HEK293 (cell line): ENCODE data around the gene KCNK15.

Source experiments
- BCL11B ChIP-seq: fragments of 450-650 bp; formaldehyde crosslinking; IDR thresholded peaks from 2 replicates; pipeline ENCODE4 v1.5.1; 2016; ENCODE audit warnings: low read depth, missing biosample characterization, missing genetic modification characterization
- EGR2 ChIP-seq: fragments of 450-650 bp; formaldehyde crosslinking; IDR thresholded peaks from 2 replicates; pipeline ENCODE4 v1.5.1; 2016; ENCODE audit warnings: low read depth, missing biosample characterization, missing genetic modification characterization
- GLI2 ChIP-seq: fragments of 450-650 bp; formaldehyde crosslinking; IDR thresholded peaks from 2 replicates; pipeline ENCODE4; 2017; ENCODE audit warnings: missing biosample characterization, missing genetic modification characterization, low read depth, borderline replicate concordance
- GLIS1 ChIP-seq: fragments of 450-650 bp; formaldehyde crosslinking; IDR thresholded peaks from 2 replicates; pipeline ENCODE4 v1.5.1; 2016; ENCODE audit warnings: missing biosample characterization, missing genetic modification characterization
- HOXA7 ChIP-seq: sonication (generic); formaldehyde crosslinking; IDR thresholded peaks from 2 replicates; pipeline ENCODE4 v1.8.1; 2022; ENCODE audit warnings: missing genetic modification reagents, borderline replicate concordance
- KLF1 ChIP-seq: fragments of 450-650 bp; formaldehyde crosslinking; IDR thresholded peaks from 2 replicates; pipeline ENCODE4 v1.5.1; 2016; ENCODE audit warnings: missing biosample characterization, missing genetic modification characterization
- KLF7 ChIP-seq: fragments of 450-650 bp; formaldehyde crosslinking; IDR thresholded peaks from 2 replicates; pipeline ENCODE4 v1.5.1; 2016; ENCODE audit warnings: missing biosample characterization, missing genetic modification characterization, borderline replicate concordance
- KLF9 ChIP-seq: fragments of 450-650 bp; formaldehyde crosslinking; IDR thresholded peaks from 2 replicates; pipeline ENCODE4 v1.5.1; 2016; ENCODE audit warnings: missing biosample characterization, missing genetic modification characterization, low read depth
- PBX3 ChIP-seq: sonication (generic); formaldehyde crosslinking; IDR thresholded peaks from 2 replicates; pipeline ENCODE4 v1.8.1; 2022; ENCODE audit warnings: mild to moderate bottlenecking, moderate library complexity, missing genetic modification reagents
- ZBTB44 ChIP-seq: fragments of 450-650 bp; IDR thresholded peaks from 2 replicates; pipeline ENCODE4 v1.5.1; 2018; ENCODE audit warnings: missing biosample characterization, mild to moderate bottlenecking, missing genetic modification characterization
- ZBTB8A ChIP-seq: fragments of 450-650 bp; formaldehyde crosslinking; IDR thresholded peaks from 2 replicates; pipeline ENCODE4 v1.5.1; 2016; ENCODE audit warnings: missing biosample characterization, missing genetic modification characterization
- ZFP41 ChIP-seq: fragments of 450-650 bp; formaldehyde crosslinking; IDR thresholded peaks from 2 replicates; pipeline ENCODE4 v1.5.1; 2016; ENCODE audit warnings: missing biosample characterization, missing genetic modification characterization, borderline replicate concordance
- ZNF10 ChIP-seq: fragments of 450-650 bp; formaldehyde crosslinking; IDR thresholded peaks from 2 replicates; pipeline ENCODE4 v1.5.1; 2017; ENCODE audit warnings: missing biosample characterization, missing genetic modification characterization
- ZNF121 ChIP-seq: fragments of 450-650 bp; formaldehyde crosslinking; IDR thresholded peaks from 2 replicates; pipeline ENCODE4 v1.5.1; 2016; ENCODE audit warnings: missing biosample characterization, missing genetic modification characterization
- ZNF157 ChIP-seq: fragments of 450-650 bp; formaldehyde crosslinking; IDR thresholded peaks from 2 replicates; pipeline ENCODE4 v1.5.1; 2016; ENCODE audit warnings: missing biosample characterization, missing genetic modification characterization
- ZNF18 ChIP-seq: fragments of 450-650 bp; formaldehyde crosslinking; IDR thresholded peaks from 2 replicates; pipeline ENCODE4 v1.5.1; 2016; ENCODE audit warnings: missing biosample characterization, missing genetic modification characterization
- ZNF2 ChIP-seq: fragments of 450-650 bp; formaldehyde crosslinking; IDR thresholded peaks from 2 replicates; pipeline ENCODE4 v1.5.1; 2016; ENCODE audit warnings: missing biosample characterization, missing genetic modification characterization
- ZNF202 ChIP-seq: fragments of 450-650 bp; formaldehyde crosslinking; IDR thresholded peaks from 2 replicates; pipeline ENCODE4 v1.5.1; 2016; ENCODE audit warnings: missing biosample characterization, missing genetic modification characterization, borderline replicate concordance
- ZNF223 ChIP-seq: fragments of 450-650 bp; formaldehyde crosslinking; IDR thresholded peaks from 2 replicates; pipeline ENCODE4 v1.5.1; 2016; ENCODE audit warnings: missing biosample characterization, missing genetic modification characterization
- ZNF24 ChIP-seq: fragments of 450-650 bp; formaldehyde crosslinking; IDR thresholded peaks from 2 replicates; pipeline ENCODE4 v1.5.1; 2016; ENCODE audit warnings: missing biosample characterization, missing genetic modification characterization
- ZNF292 ChIP-seq: fragments of 450-650 bp; formaldehyde crosslinking; IDR thresholded peaks from 2 replicates; pipeline ENCODE4 v1.5.1; 2016; ENCODE audit warnings: low read depth, missing biosample characterization, missing genetic modification characterization, borderline replicate concordance
- ZNF302 ChIP-seq: fragments of 450-650 bp; formaldehyde crosslinking; IDR thresholded peaks from 2 replicates; pipeline ENCODE4 v1.5.1; 2016; ENCODE audit warnings: missing biosample characterization, missing genetic modification characterization, low read depth
- ZNF37A ChIP-seq: fragments of 450-650 bp; IDR thresholded peaks from 2 replicates; pipeline ENCODE4 v1.5.1; 2018; ENCODE audit warnings: missing biosample characterization, missing genetic modification characterization
- ZNF488 ChIP-seq: fragments of 450-650 bp; formaldehyde crosslinking; IDR thresholded peaks from 2 replicates; pipeline ENCODE4 v1.5.1; 2016; ENCODE audit warnings: missing biosample characterization, missing genetic modification characterization
- ZNF529 ChIP-seq: fragments of 450-650 bp; formaldehyde crosslinking; IDR thresholded peaks from 2 replicates; pipeline ENCODE4 v1.5.1; 2017; ENCODE audit warnings: missing genetic modification characterization, missing biosample characterization; ENCODE audit not compliant: insufficient replicate concordance
- ZNF548 ChIP-seq: fragments of 450-650 bp; formaldehyde crosslinking; IDR thresholded peaks from 2 replicates; pipeline ENCODE4 v1.5.1; 2016; ENCODE audit warnings: missing biosample characterization, missing genetic modification characterization
- ZNF585B ChIP-seq: fragments of 450-650 bp; formaldehyde crosslinking; IDR thresholded peaks from 2 replicates; pipeline ENCODE4 v1.5.1; 2016; ENCODE audit warnings: missing biosample characterization, missing genetic modification characterization
- ZNF610 ChIP-seq: fragments of 450-650 bp; formaldehyde crosslinking; IDR thresholded peaks from 2 replicates; pipeline ENCODE4 v1.5.1; 2016; ENCODE audit warnings: missing biosample characterization, missing genetic modification characterization, borderline replicate concordance
- ZNF629 ChIP-seq: fragments of 450-650 bp; formaldehyde crosslinking; IDR thresholded peaks from 2 replicates; pipeline ENCODE4 v1.5.1; 2017; ENCODE audit warnings: missing biosample characterization, missing genetic modification characterization
- ZNF645 ChIP-seq: fragments of 450-650 bp; formaldehyde crosslinking; IDR thresholded peaks from 2 replicates; pipeline ENCODE4; 2016; ENCODE audit warnings: missing biosample characterization, missing genetic modification characterization
- ZNF701 ChIP-seq: fragments of 450-650 bp; formaldehyde crosslinking; IDR thresholded peaks from 2 replicates; pipeline ENCODE4 v1.5.1; 2016; ENCODE audit warnings: missing biosample characterization, missing genetic modification characterization
- ZNF707 ChIP-seq: fragments of 450-650 bp; formaldehyde crosslinking; IDR thresholded peaks from 2 replicates; pipeline ENCODE4 v1.5.1; 2016; ENCODE audit warnings: missing biosample characterization, missing genetic modification characterization
- ZNF785 ChIP-seq: fragments of 450-650 bp; formaldehyde crosslinking; IDR thresholded peaks from 2 replicates; pipeline ENCODE4 v1.5.1; 2016; ENCODE audit warnings: missing biosample characterization, missing genetic modification characterization
- ZSCAN4 ChIP-seq: fragments of 450-650 bp; formaldehyde crosslinking; IDR thresholded peaks from 2 replicates; pipeline ENCODE4 v1.5.1; 2017; ENCODE audit warnings: missing biosample characterization, missing genetic modification characterization

Gene KCNK15

GRCh38 chr20:44714701-44715498, 30.8 kb upstream of the KCNK15 start, which contains the start of gene CCN5 (continued):
- TF ChIP-seq ZNF529 (no peak), ZNF707 (no peak), ZNF121 (tag by site-specific recombination) (no peak), ZNF302 (tag by site-specific recombination) (no peak), GLI2 (no peak), ZNF18 (tag by site-specific recombination) (no peak), ZNF701 (tag by site-specific recombination) (no peak), ZBTB8A (tag by site-specific recombination) (0 out of 2 replicates have a peak, but pooled peaks have one; percentile 27), PBX3 (CRISPR knock-in tag) (no peak), ZNF10 (tag by site-specific recombination) (no peak), ZNF645 (no peak), ZNF202 (tag by site-specific recombination) (no peak), ZNF488 (no peak), ZNF2 (tag by site-specific recombination) (peak; percentile 59), ZFP41 (tag by site-specific recombination) (no peak), KLF7 (tag by site-specific recombination) (0 out of 2 replicates have a peak, but pooled peaks have one; percentile 36), ZNF24 (tag by site-specific recombination) (no peak), ZNF785 (tag by site-specific recombination) (no peak), ZNF223 (tag by site-specific recombination) (peak; percentile 87), ZNF37A (tag by site-specific recombination) (no peak), ZNF157 (no peak), ZNF629 (no peak), ZNF585B (no peak), HOXA7 (CRISPR knock-in tag) (no peak), ZBTB44 (tag by site-specific recombination) (no peak), EGR2 (no peak), ZSCAN4 (peak; percentile 95), ZNF548 (tag by site-specific recombination) (no peak), KLF1 (tag by site-specific recombination) (peak; percentile 79; the same call in 1 of the 2 replicates), GLIS1 (tag by site-specific recombination) (peak; percentile 95), ZNF610 (tag by site-specific recombination) (no peak), BCL11B (no peak), ZNF292 (tag by site-specific recombination) (no peak), KLF9 (peak; percentile 95)
